HG03354 (cell line): ENCODE results near the gene CPNE6.
"Not testable (repeated sequence)": the region's sequence is repeated elsewhere in the genome, so short reads cannot be mapped to it uniquely, and the experiment has no call there.

ENCODE experiments used
- ATAC-seq: cut with Tn5 transposase; IDR thresholded peaks from one replicate; pipeline ENCODE4 v1.9.1; 2021; ENCODE audit warnings: mild to moderate bottlenecking; ENCODE audit not compliant: unreplicated experiment, poor library complexity, severe bottlenecking

CPNE6 gene

GRCh38 chr14:24098229-24098926 lies 27.0 kb downstream of the CPNE6 start:
- no peak for ATAC-seq

- no peak for ATAC-seq
Measured at GRCh38 chr14:24098927-24099813, 27.8 kb downstream of the CPNE6 start.

GRCh38 chr14:24100197-24100981 lies 29.0 kb downstream of the CPNE6 start:
- no peak for ATAC-seq

GRCh38 chr14:24100982-24101494 lies 29.7 kb downstream of the CPNE6 start:
- no peak for ATAC-seq

- ATAC-seq, result no peak
Measured at GRCh38 chr14:24102357-24103048, 31.1 kb downstream of the CPNE6 start.

- no peak for ATAC-seq
Measured at GRCh38 chr14:24103451-24103850, 32.1 kb downstream of the CPNE6 start.

- not testable (repeated sequence) for ATAC-seq
Measured at GRCh38 chr14:24105609-24106239, 34.4 kb downstream of the CPNE6 start.

GRCh38 chr14:24106672-24107271 lies 35.4 kb downstream of the CPNE6 start:
- ATAC-seq, result no peak

- ATAC-seq, result peak; percentile 39
Measured at GRCh38 chr14:24108336-24108874, 37.0 kb downstream of the CPNE6 start.

GRCh38 chr14:24110060-24110459 lies 38.7 kb downstream of the CPNE6 start:
- no peak for ATAC-seq

- no peak for ATAC-seq
Measured at GRCh38 chr14:24110523-24110922, 39.2 kb downstream of the CPNE6 start.

- ATAC-seq, result no peak
Measured at GRCh38 chr14:24113379-24113800, 42.0 kb downstream of the CPNE6 start.

GRCh38 chr14:24113801-24114531 lies 42.6 kb downstream of the CPNE6 start:
- peak; percentile 34 for ATAC-seq

GRCh38 chr14:24114532-24115421 lies 43.4 kb downstream of the CPNE6 start, which contains the start of the genes DCAF11 and NRL:
DCAF11 (plus strand) TSS chr14:24114777; CDS start chr14:24115595, 818 bp downstream.
NRL (minus strand) TSS chr14:24114949; CDS start chr14:24082848, 32,101 bp downstream.
- ATAC-seq, result peak; percentile 86

- no peak for ATAC-seq
Measured at GRCh38 chr14:24115422-24116127, 44.2 kb downstream of the CPNE6 start.
